CD14-positive monocyte (primary cell): Measurements from ENCODE around the gene STYXL2. TPM values are rescaled to one million over a fixed set of nuclear protein-coding genes. Genes with fewer than 3 reads are reported as not detected.
A peak's percentile ranks its signal among the peaks of the same experiment; 100 is the strongest.

Experiments used
- DNase-seq, 3 donors: peaks; one replicate each; pipeline ENCODE4 v3.0.0-alpha.2; 2011 to 2022
- H2AFZ ChIP-seq: 2 replicates; pipeline ENCODE4 v1.6.0; 2012; ENCODE audit warnings: mild to moderate bottlenecking, low read depth, low read length, inconsistent platforms; ENCODE audit not compliant: insufficient read depth, poor library complexity, severe bottlenecking
- H3K27ac ChIP-seq, 2 donors: 1 replicate in 1 of 2; 2 replicates in 1 of 2; pipeline ENCODE4 v1.5.1; 2012 to 2013; ENCODE audit warnings: low read length in 2 of 2, control low read depth in 1 of 2, inconsistent platforms in 1 of 2, low read depth in 1 of 2, mild to moderate bottlenecking in 1 of 2
- H3K27me3 ChIP-seq, 2 donors: one replicate each; pipeline versions ENCODE4 v1.6.0 to v1.6.1; 2011 to 2013; ENCODE audit warnings: low read length in 2 of 2; ENCODE audit not compliant: control insufficient read depth in 2 of 2, insufficient read depth in 2 of 2
- H3K36me3 ChIP-seq, 2 donors: replicated peaks in 1 of 2; 1 replicate in 1 of 2; 2 replicates in 1 of 2; pipeline versions ENCODE4 v1.5.1 to v1.6.1; 2012 to 2013; ENCODE audit warnings: low read length in 2 of 2, control low read depth in 1 of 2, inconsistent platforms in 1 of 2, mild to moderate bottlenecking in 1 of 2; ENCODE audit not compliant: insufficient read depth in 2 of 2, control insufficient read depth in 1 of 2
- H3K4me1 ChIP-seq, 2 donors: 1 replicate in 1 of 2; 2 replicates in 1 of 2; pipeline versions ENCODE4 v1.5.1 to v1.6.1; 2012 to 2013; ENCODE audit warnings: low read length in 2 of 2, control low read depth in 1 of 2, inconsistent platforms in 1 of 2, mild to moderate bottlenecking in 1 of 2, moderate library complexity in 1 of 2; ENCODE audit not compliant: insufficient read depth in 2 of 2, control insufficient read depth in 1 of 2
- H3K4me2 ChIP-seq: replicated peaks from 2 replicates; pipeline ENCODE3; 2012; ENCODE audit warnings: low read length, moderate library complexity, mild to moderate bottlenecking; ENCODE audit not compliant: poor library complexity, severe bottlenecking; ENCODE audit errors: extremely low read depth
- H3K4me3 ChIP-seq, 3 experiments: fragments of 200-600 bp in 1 of 3; sonication (generic) in 1 of 3; replicated peaks in 1 of 3; 1 replicate in 2 of 3; 2 replicates in 1 of 3; pipeline ENCODE4 v1.5.1; 2011 to 2013; ENCODE audit warnings: low read length in 3 of 3, mild to moderate bottlenecking in 3 of 3, control low read depth in 2 of 3, low read depth in 2 of 3, inconsistent platforms in 1 of 3, moderate library complexity in 1 of 3
- H3K79me2 ChIP-seq: 2 replicates; pipeline ENCODE4 v1.6.0; 2012; ENCODE audit warnings: mild to moderate bottlenecking, control low read depth, inconsistent platforms, low read length, moderate library complexity; ENCODE audit not compliant: insufficient read depth
- H3K9ac ChIP-seq: 2 replicates; pipeline ENCODE4 v1.6.0; 2017; ENCODE audit warnings: low read length, mild to moderate bottlenecking; ENCODE audit not compliant: insufficient read depth, poor library complexity, severe bottlenecking
- H3K9me3 ChIP-seq, 2 donors: replicated peaks in 1 of 2; 1 replicate in 1 of 2; 2 replicates in 1 of 2; pipeline versions ENCODE4 v1.5.1 to v1.6.1; 2012 to 2013; ENCODE audit warnings: low read length in 2 of 2, control low read depth in 1 of 2; ENCODE audit not compliant: control insufficient read depth in 1 of 2, insufficient read depth in 1 of 2
- H4K20me1 ChIP-seq: 2 replicates; pipeline ENCODE4 v1.6.0; 2012; ENCODE audit warnings: mild to moderate bottlenecking, low read length, control low read depth, moderate library complexity; ENCODE audit not compliant: insufficient read depth
- H3K27ac Mint-ChIP-seq, 7 donors: one replicate each; pipeline ENCODE4 v1.8.0; 2020; ENCODE audit warnings: mild to moderate bottlenecking in 7 of 7, mixed read lengths in 7 of 7, moderate library complexity in 6 of 7, inconsistent platforms in 2 of 7
- H3K27me3 Mint-ChIP-seq, 3 donors: one replicate each; pipeline ENCODE4 v1.8.0; 2021 to 2022; ENCODE audit warnings: low read depth in 3 of 3, mild to moderate bottlenecking in 3 of 3, mixed read lengths in 3 of 3, moderate library complexity in 3 of 3, inconsistent platforms in 1 of 3
- H3K36me3 Mint-ChIP-seq, 2 donors: one replicate each; pipeline ENCODE4 v1.8.0; 2020; ENCODE audit warnings: mixed read lengths in 2 of 2, inconsistent platforms in 1 of 2, mild to moderate bottlenecking in 1 of 2
- H3K4me1 Mint-ChIP-seq: one replicate; pipeline ENCODE4 v1.8.0; 2020; ENCODE audit warnings: mild to moderate bottlenecking, mixed read lengths
- H3K4me3 Mint-ChIP-seq, 2 donors: one replicate each; pipeline ENCODE4 v1.8.0; 2020; ENCODE audit warnings: mild to moderate bottlenecking in 2 of 2, mixed read lengths in 2 of 2, moderate library complexity in 1 of 2
- H3K9me3 Mint-ChIP-seq, 7 donors: one replicate each; pipeline ENCODE4 v1.8.0; 2020 to 2022; ENCODE audit warnings: mixed read lengths in 7 of 7, mild to moderate bottlenecking in 6 of 7, moderate library complexity in 6 of 7, inconsistent platforms in 2 of 7
- CTCF ChIP-seq: fragments of 200-600 bp; IDR thresholded peaks from one replicate; pipeline ENCODE4 v1.8.0; 2022; ENCODE audit warnings: antibody characterized with exemption, mild to moderate bottlenecking
- WGBS: methylation state at CpG from one replicate; pipeline ENCODE4 v1.1.5; 2013; ENCODE audit warnings: missing lambda C conversion rate; ENCODE audit not compliant: insufficient coverage; 5-methylcytosine and 5-hydroxymethylcytosine counted together
- intact Hi-C, 2 donors: fragments of 100-400 bp; cut with micrococcal nuclease; formaldehyde crosslinking; loops; one replicate each; pipeline versions ENCODE4 v1.15.0 to v1.15.1; 2023
- polyA plus RNA-seq, 3 donors: library from polyadenylated mRNA; depleted of rRNA in 1 of 3; unstranded in 2 of 3; stranded (reverse) in 1 of 3; fragments of 300-500 nt in 2 of 3; fragments of >200 nt in 1 of 3; fragmentation: Illumina TruSeq in 2 of 3; gene quantifications; 1 replicate in 2 of 3; 2 replicates in 1 of 3; pipeline ENCODE4 v1.2.3, GENCODE V29; 2012 to 2021

The STYXL2 gene
- polyA plus RNA-seq, 3 donors, result not detected

- TF ChIP-seq CTCF, result no peak
- Mint-ChIP-seq H3K27ac (peak overlapping the region in 6 of 7 donors; percentile 7 to 75 (median 28)), H3K4me3 (peak overlapping the region; percentile 68 to 90), H3K36me3 (no peaks in the 10 kb centered on the region), H3K4me1 (peaks cover 28% of the 10 kb centered on the region), H3K9me3 (peaks cover 0 to 8% (median 5%) of the 10 kb centered on the region in 7 donors), H3K27me3 (peaks cover 2 to 3% (median 2%) of the 10 kb centered on the region in 3 donors)
- peak overlapping the region; percentile 5 for H3K9ac ChIP-seq
- H3K4me2 ChIP-seq, result peak overlapping the region; percentile 71
- peak overlapping the region in 1 of 2 donors; percentile 3 for H3K27ac ChIP-seq
- H3K4me1 ChIP-seq, result peaks cover 24 to 26% of the 10 kb centered on the region in 2 donors
- H3K27me3 ChIP-seq, result no peaks in the 10 kb centered on the region
- H3K9me3 ChIP-seq, result no peaks in the 10 kb centered on the region
- DNase-seq, result peak in 2 of 3 donors; percentile 21 to 39
- intact Hi-C loops, result no loop called here
- peak overlapping the region; percentile 3 to 57 (median 33) for H3K4me3 ChIP-seq
- H4K20me1 ChIP-seq, result no peaks in the 10 kb centered on the region
- H2AFZ ChIP-seq, result peak overlapping the region; percentile 50
- no peaks in the 10 kb centered on the region for H3K36me3 ChIP-seq
- no peaks in the 10 kb centered on the region for H3K79me2 ChIP-seq
- WGBS, result 0% methylated on average over 2 of the region's 12 CpGs
These were observed 11.6 kb downstream of the STYXL2 start for GRCh38 chr1:167105271-167106118.

- Histone ChIP-seq H2AFZ (no peak overlapping the region), H3K79me2 (no peaks in the 10 kb centered on the region), H3K36me3 (no peaks in the 10 kb centered on the region), H3K9ac (no peak overlapping the region), H3K9me3 (no peaks in the 10 kb centered on the region), H3K4me1 (peaks cover 24 to 26% of the 10 kb centered on the region in 2 donors), H3K27me3 (no peaks in the 10 kb centered on the region), H4K20me1 (no peaks in the 10 kb centered on the region), H3K4me3 (no peak overlapping the region), H3K27ac (no peak overlapping the region), H3K4me2 (no peak overlapping the region)
- Mint-ChIP-seq H3K36me3 (no peaks in the 10 kb centered on the region), H3K27ac (no peak overlapping the region), H3K4me1 (peaks cover 28% of the 10 kb centered on the region), H3K4me3 (no peak overlapping the region), H3K9me3 (peaks cover 0 to 14% (median 8%) of the 10 kb centered on the region in 7 donors), H3K27me3 (peaks cover 2 to 5% (median 4%) of the 10 kb centered on the region in 3 donors)
- intact Hi-C loops, result no loop called here
- WGBS, result 83% methylated on average over 1 of the region's 4 CpGs
- DNase-seq, result no peak
- TF ChIP-seq CTCF, result no peak
These were observed 12.2 kb downstream of the STYXL2 start for GRCh38 chr1:167106119-167106461.
